ENCODE measurements around the gene LPGAT1.

LPGAT1 gene

DNA sequence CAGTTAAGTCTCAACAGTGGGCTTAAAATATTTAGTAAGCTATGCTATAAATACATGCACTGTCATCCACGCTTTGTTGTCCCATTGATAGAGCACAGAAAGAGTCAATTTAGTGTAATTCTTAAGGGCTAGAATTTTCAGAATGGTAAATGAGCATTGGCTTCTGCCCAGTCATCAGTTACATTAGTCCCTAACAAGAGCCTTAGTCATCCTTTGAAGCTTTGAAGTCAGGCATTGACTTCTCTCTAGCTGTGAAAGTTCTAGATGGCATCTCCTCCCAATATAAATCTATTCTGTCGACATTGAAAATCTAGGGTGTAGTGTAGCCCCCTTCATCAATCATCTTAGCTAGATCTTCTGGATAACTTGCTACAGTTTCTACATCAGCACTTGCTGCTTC lies 12.0 kb upstream of the LPGAT1 start:
- Histone ChIP-seq H3K27me3 (ENCODE audit: insufficient read depth, low read length) (no peaks in the 10 kb centered on the region), H3K9me3 (ENCODE audit: low read length) (no peaks in the 10 kb centered on the region), H3K4me1 (ENCODE audit: insufficient read depth, low read length) (no peaks in the 10 kb centered on the region), H3K36me3 (ENCODE audit: insufficient read depth, low read length) (no peaks in the 10 kb centered on the region), H2AFZ (ENCODE audit: low read depth, low read length) (no peak overlapping the region), H3K4me3 (ENCODE audit: low read length) (no peak overlapping the region)

DNA sequence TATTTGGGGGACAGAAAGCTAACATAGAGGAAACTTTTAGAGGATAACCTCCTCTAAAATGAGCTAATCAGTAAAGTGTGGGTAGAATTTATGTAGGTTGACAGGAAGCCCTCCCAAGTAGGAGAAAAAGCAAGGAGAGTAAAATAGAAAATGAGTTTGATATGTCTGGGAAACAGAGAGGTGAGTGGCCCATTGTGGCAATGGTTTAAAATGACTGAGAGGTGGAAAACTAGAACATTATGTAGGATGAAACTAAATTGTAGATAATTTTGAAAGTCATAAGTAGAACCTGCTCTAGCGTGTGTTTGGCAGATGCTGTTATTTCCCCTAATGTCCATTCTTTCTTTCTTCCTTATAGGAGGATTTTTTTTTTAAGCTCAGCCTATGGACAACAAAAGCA lies 8.5 kb upstream of the LPGAT1 start:
- Histone ChIP-seq H3K36me3 (ENCODE audit: insufficient read depth, low read length) (no peaks in the 10 kb centered on the region), H3K4me3 (ENCODE audit: low read length) (no peak overlapping the region), H3K4me1 (ENCODE audit: insufficient read depth, low read length) (no peaks in the 10 kb centered on the region), H3K9me3 (ENCODE audit: low read length) (no peaks in the 10 kb centered on the region), H2AFZ (ENCODE audit: low read depth, low read length) (no peak overlapping the region), H3K27me3 (ENCODE audit: insufficient read depth, low read length) (no peaks in the 10 kb centered on the region)

- Histone ChIP-seq H3K9me3 (ENCODE audit: low read length) (no peaks in the 10 kb centered on the region), H3K4me1 (ENCODE audit: insufficient read depth, low read length) (peaks cover 8% of the 10 kb centered on the region), H3K27me3 (ENCODE audit: insufficient read depth, low read length) (peaks cover 9% of the 10 kb centered on the region), H3K4me3 (ENCODE audit: low read length) (no peak overlapping the region), H2AFZ (ENCODE audit: low read depth, low read length) (no peak overlapping the region), H3K36me3 (ENCODE audit: insufficient read depth, low read length) (no peaks in the 10 kb centered on the region)
Measured at GRCh38 chr1:211833174-211833820, 2.7 kb upstream of the LPGAT1 start.

DNA sequence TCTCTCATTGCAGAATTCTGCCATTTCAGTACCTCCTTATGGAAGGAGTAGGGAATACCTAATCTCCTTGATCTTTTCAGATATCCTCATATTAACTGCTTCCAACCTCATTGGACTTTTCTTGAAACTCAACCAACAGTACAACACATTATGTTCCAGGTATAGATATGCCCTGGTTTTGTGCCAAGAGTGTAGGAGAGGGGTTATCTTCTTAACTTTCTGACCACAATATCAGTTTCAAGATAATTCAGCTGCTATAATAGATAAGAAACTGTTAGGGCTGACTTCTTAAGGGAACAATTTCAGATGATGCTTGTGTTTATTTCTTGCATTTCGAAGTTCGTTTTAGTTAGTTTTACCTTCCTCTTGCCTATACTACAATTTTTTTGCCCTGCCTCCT lies 2.1 kb upstream of the LPGAT1 start:
- H3K36me3 ChIP-seq (ENCODE audit: insufficient read depth, low read length), result no peaks in the 10 kb centered on the region
- H3K9me3 ChIP-seq (ENCODE audit: low read length), result no peaks in the 10 kb centered on the region
- H3K4me3 ChIP-seq (ENCODE audit: low read length), result no peak overlapping the region
- H2AFZ ChIP-seq (ENCODE audit: low read depth, low read length), result no peak overlapping the region
- H3K4me1 ChIP-seq (ENCODE audit: insufficient read depth, low read length), result peaks cover 8% of the 10 kb centered on the region
- H3K27me3 ChIP-seq (ENCODE audit: insufficient read depth, low read length), result peaks cover 9% of the 10 kb centered on the region

GRCh38 chr1:211831558-211832323 lies 1.2 kb upstream of the LPGAT1 start:
- H3K4me3 ChIP-seq (ENCODE audit: low read length), result no peak overlapping the region
- H2AFZ ChIP-seq (ENCODE audit: low read depth, low read length), result no peak overlapping the region
- H3K36me3 ChIP-seq (ENCODE audit: insufficient read depth, low read length), result no peaks in the 10 kb centered on the region
- peaks cover 8% of the 10 kb centered on the region for H3K4me1 ChIP-seq (ENCODE audit: insufficient read depth, low read length)
- H3K27me3 ChIP-seq (ENCODE audit: insufficient read depth, low read length), result peaks cover 9% of the 10 kb centered on the region
- H3K9me3 ChIP-seq (ENCODE audit: low read length), result no peaks in the 10 kb centered on the region

DNA sequence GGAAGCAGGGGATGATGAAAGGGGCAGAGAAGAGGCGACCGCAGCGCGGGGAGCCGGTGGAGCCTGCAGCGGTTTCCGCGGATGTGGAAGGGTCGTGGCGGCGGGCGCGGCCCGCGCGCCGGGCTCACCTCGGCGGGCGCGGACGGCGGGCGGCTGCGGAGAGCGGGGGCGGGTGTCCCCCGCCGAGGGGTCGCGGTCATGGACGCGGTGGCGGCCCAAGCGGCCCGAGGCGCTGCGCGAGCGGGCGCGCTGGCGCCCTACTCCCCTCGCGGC lies 572 bp downstream of the LPGAT1 start:
- H2AFZ ChIP-seq (ENCODE audit: low read depth, low read length), result peak overlapping the region; percentile 80
- peak overlapping the region; percentile 92 for H3K4me3 ChIP-seq (ENCODE audit: low read length)
- H3K36me3 ChIP-seq (ENCODE audit: insufficient read depth, low read length), result peaks cover 2% of the 10 kb centered on the region
- H3K9me3 ChIP-seq (ENCODE audit: low read length), result no peaks in the 10 kb centered on the region
- H3K4me1 ChIP-seq (ENCODE audit: insufficient read depth, low read length), result peaks cover 8% of the 10 kb centered on the region
- H3K27me3 ChIP-seq (ENCODE audit: insufficient read depth, low read length), result peaks cover 9% of the 10 kb centered on the region

DNA sequence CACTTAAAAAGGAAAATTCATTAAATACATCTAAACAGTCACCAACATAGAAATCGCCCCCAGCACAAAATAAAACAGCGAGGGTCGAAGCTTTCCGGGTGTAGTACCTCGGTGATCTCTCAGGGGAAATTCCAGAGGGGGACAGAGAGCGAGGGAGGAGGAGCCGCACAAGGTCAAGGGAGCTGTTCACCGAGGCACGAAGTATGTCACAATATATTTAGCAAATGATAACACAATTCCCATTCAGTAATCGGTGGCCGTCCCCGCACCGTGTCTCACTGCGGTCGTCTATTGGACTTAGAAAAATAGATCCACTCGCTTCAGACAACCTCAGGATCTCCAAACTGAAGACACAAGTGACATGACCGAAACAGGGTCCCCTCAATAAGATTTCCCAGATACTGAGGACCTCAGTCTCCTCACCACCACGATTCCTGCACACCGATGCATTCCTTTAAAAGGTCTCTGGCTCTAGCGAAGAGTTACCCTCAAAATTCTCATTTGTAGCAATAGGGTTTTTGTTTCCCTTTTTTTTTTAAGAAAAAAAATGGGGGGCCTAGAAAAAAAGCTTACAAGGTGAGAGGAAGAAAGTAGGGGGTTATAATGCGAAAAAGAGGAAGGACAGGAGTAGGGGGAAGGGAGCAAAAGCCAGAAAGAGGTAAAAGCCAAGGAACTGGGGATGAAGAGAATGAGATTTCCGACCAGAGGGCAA lies 1.1 kb downstream of the LPGAT1 start:
- peaks cover 9% of the 10 kb centered on the region for H3K27me3 ChIP-seq (ENCODE audit: insufficient read depth, low read length)
- H3K4me3 ChIP-seq (ENCODE audit: low read length), result peak overlapping the region; percentile 92
- H3K36me3 ChIP-seq (ENCODE audit: insufficient read depth, low read length), result peaks cover 2% of the 10 kb centered on the region
- no peaks in the 10 kb centered on the region for H3K9me3 ChIP-seq (ENCODE audit: low read length)
- peaks cover 8% of the 10 kb centered on the region for H3K4me1 ChIP-seq (ENCODE audit: insufficient read depth, low read length)
- H2AFZ ChIP-seq (ENCODE audit: low read depth, low read length), result peak overlapping the region; percentile 80

GRCh38 chr1:211828584-211829342 lies 1.8 kb downstream of the LPGAT1 start:
- Histone ChIP-seq H3K4me3 (ENCODE audit: low read length) (peak overlapping the region; percentile 92), H3K9me3 (ENCODE audit: low read length) (no peaks in the 10 kb centered on the region), H3K4me1 (ENCODE audit: insufficient read depth, low read length) (peaks cover 8% of the 10 kb centered on the region), H3K36me3 (ENCODE audit: insufficient read depth, low read length) (peaks cover 5% of the 10 kb centered on the region), H3K27me3 (ENCODE audit: insufficient read depth, low read length) (peaks cover 9% of the 10 kb centered on the region), H2AFZ (ENCODE audit: low read depth, low read length) (peak overlapping the region; percentile 80)

DNA sequence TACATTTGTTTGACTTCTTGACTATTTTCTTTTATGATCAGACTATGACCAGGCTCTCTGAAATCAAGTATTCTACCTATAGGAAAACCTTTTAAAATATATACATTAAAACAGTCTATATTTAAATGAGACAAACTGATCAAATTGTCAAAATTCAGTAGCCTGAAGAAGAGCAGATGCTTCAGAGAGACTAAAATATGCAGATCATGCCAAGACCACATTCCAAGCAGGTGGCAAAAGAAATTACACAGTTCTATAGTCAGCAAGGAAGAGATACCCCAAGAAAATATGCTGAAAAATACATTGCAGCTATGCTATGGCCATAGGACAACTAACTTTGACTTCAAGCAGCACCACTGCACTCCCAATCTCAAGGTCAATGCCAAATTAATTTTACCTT lies 3.5 kb downstream of the LPGAT1 start:
- peaks cover 8% of the 10 kb centered on the region for H3K4me1 ChIP-seq (ENCODE audit: insufficient read depth, low read length)

DNA sequence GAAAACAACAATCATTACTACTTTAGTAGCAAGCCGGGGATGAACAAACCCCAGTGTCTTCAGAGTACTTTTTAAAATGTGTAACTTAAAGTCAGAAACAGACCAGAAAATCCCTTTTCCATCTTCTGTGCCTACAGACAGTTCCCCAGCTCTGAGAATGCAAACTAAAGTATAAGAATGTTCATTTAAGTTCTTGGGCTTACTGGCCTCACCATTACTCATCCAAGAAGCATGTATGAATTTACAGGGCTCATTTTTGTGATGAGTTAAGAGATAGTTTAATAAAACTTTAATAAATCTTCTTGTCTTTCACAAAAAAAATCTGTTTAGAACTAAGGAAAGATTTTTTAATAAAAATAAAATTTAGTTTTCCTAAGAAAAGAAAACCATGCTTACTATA lies 4.6 kb downstream of the LPGAT1 start:
- Histone ChIP-seq H3K4me3 (ENCODE audit: low read length) (no peak overlapping the region), H3K27me3 (ENCODE audit: insufficient read depth, low read length) (no peaks in the 10 kb centered on the region), H2AFZ (ENCODE audit: low read depth, low read length) (no peak overlapping the region), H3K9me3 (ENCODE audit: low read length) (peaks cover 2% of the 10 kb centered on the region), H3K4me1 (ENCODE audit: insufficient read depth, low read length) (peaks cover 8% of the 10 kb centered on the region), H3K36me3 (ENCODE audit: insufficient read depth, low read length) (peaks cover 15% of the 10 kb centered on the region)

More for the DNA sequence above, 3.5 kb downstream of the LPGAT1 start:
- Histone ChIP-seq H3K36me3 (ENCODE audit: insufficient read depth, low read length) (peaks cover 13% of the 10 kb centered on the region), H3K4me3 (ENCODE audit: low read length) (no peak overlapping the region), H2AFZ (ENCODE audit: low read depth, low read length) (no peak overlapping the region), H3K9me3 (ENCODE audit: low read length) (peaks cover 2% of the 10 kb centered on the region), H3K27me3 (ENCODE audit: insufficient read depth, low read length) (no peaks in the 10 kb centered on the region)

- Histone ChIP-seq H3K9me3 (ENCODE audit: low read length) (peaks cover 2% of the 10 kb centered on the region), H3K36me3 (ENCODE audit: insufficient read depth, low read length) (peaks cover 22% of the 10 kb centered on the region), H3K4me3 (ENCODE audit: low read length) (no peak overlapping the region), H3K4me1 (ENCODE audit: insufficient read depth, low read length) (no peaks in the 10 kb centered on the region), H3K27me3 (ENCODE audit: insufficient read depth, low read length) (no peaks in the 10 kb centered on the region), H2AFZ (ENCODE audit: low read depth, low read length) (no peak overlapping the region)
Measured at GRCh38 chr1:211822677-211823407, 7.7 kb downstream of the LPGAT1 start.

GRCh38 chr1:211816586-211816985 lies 14.0 kb downstream of the LPGAT1 start:
- peaks cover 14% of the 10 kb centered on the region for H3K36me3 ChIP-seq (ENCODE audit: insufficient read depth, low read length)
- H3K4me3 ChIP-seq (ENCODE audit: low read length), result no peak overlapping the region
- H3K4me1 ChIP-seq (ENCODE audit: insufficient read depth, low read length), result no peaks in the 10 kb centered on the region
- peaks cover 2% of the 10 kb centered on the region for H3K9me3 ChIP-seq (ENCODE audit: low read length)
- H2AFZ ChIP-seq (ENCODE audit: low read depth, low read length), result no peak overlapping the region
- H3K27me3 ChIP-seq (ENCODE audit: insufficient read depth, low read length), result no peaks in the 10 kb centered on the region
